Raji (cell line): Measurements from ENCODE around the gene GPR35.

ENCODE experiments used
- POLR2A ChIP-seq: IDR thresholded peaks from 2 replicates; pipeline ENCODE4 v1.6.1; 2011; ENCODE audit warnings: low read depth, low read length, control low read depth; ENCODE audit not compliant: insufficient read depth

GPR35 gene

DNA sequence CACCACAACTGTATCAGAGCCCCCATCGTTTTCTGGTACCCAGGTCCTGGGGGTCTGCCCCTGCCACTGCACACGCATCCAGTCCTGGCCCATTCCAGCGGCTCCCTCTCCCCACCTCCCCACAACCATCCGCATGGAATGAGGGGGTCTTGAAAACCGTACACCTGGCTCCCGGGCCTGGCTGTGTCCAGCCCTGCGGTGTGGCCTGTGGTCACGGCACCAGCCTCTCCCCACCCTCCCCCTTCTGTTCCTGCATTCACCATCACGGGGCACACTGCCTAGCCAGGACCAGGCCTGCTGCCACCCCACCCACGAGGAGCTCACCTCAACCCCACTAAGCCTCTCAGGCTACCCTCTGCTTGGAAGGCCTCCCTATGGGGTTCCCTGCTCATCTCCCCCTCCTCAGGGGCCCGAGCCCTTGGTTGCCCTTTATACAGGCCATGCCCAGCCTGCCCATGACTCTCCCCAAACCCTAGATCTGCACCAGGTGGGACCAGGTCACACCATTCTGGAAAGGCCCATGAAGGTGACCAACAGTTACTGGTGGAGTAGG is 11.4 kb downstream of the GPR35 start:
- no peak for TF ChIP-seq POLR2A

DNA sequence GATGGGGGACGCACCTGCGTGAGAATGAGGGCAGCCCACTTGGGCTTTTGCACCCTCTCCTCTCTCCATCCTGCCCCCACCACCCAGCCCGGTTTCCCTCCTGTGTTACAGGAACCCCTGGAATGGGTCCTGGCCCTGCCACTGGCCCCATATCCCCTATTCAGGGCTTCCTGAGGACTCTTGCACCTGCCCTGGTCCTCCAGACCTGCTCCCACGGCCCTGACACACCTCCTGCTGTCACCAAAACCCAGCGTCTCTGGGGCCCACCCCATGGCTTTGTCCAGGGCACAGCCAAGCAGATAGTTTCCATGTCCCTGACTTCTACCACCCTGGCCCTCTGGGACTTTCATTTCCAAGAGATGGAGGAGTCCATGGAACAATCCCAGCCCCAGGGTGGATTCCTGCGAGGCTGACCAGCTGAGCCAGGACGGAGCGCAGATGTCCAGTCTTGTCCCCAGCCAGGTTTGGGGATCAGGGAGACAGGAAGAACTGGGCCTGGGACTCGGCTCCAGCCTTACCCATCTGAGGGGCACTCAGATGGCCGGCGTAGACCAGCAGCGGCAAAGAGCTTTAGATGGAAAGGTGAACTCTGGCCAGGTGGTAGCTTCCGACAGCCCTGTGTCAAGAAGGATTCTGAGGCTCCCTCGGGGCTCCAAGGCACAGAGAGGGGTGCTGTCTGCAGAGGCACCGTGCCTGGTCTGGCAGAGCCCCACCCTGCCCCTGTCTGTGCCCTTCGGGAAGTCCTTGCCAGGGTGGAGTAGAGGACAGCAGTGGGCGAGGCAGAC is 12.0 kb downstream of the GPR35 start:
- TF ChIP-seq POLR2A, result no peak

DNA sequence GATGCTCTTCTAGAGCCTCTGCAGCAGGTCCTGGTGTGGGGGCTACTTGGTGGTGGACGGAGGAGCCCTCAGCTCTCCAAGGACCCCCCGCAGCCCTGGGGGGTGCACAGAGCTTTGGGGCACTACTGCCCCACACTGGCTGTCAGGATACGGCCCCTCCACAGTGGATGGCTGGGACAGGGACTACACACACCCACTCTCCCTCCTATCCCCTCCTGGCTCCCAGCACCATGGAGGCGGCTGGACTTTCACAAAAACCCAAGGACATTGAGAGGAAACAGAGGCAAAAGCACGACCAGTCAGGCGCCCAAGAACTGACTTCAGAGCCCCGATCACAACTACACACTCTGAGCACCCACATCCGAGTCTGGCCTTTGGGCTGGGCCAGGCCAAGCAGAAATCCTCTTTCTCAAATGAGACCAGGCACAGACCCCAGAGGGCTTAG is 12.6 kb downstream of the GPR35 start:
- no peak for TF ChIP-seq POLR2A

DNA sequence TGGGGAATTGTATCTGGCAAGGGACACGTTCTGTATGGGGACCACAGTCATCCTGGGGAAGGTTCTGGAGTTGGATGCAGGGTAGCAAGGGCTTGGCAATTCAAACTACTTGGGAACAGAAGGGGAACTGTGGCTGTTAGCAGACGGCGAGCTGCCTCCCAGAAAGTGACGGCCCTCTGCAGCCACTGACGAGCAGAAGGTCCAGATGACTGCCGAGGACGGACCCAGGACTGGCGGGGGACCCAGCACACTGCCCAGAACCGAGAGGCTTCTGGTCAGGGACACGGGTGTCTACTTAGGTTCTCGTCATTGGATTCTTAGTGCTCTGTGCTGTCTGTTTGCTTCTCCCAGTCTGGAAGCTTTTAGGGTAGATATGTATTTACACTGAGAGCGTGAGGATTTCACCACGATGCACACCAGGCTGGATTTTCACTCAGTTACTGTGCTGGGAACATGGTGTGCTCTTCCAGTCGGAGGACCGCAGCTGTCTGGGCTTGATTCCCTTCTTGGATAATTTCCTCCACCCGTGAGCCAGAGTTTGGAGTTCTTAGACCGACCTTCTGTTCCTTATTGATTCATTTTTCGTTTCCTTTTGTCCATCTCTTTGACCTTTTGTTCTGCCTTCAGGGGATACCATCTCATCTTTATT is 13.4 kb downstream of the GPR35 start:
- no peak for TF ChIP-seq POLR2A

DNA sequence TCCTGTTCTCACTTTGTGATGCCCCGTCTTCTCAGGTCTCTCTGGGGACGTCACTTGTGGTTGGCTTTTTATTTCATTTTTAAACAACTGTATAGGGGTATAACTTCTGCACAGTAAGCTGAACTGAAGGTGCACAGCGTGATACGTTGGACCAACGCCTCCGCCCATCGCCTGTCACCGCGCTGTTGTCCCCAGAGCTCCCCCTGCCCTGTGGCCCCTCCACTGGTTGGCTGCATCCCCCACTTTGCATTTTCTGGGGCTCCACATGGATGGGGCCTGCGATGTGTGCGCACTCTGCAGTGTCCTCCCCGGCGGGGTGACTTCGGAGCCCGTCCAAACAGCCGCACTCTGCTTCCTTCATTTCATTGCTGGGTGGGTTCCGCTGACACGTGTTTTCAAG is 14.3 kb downstream of the GPR35 start:
- TF ChIP-seq POLR2A, result no peak

DNA sequence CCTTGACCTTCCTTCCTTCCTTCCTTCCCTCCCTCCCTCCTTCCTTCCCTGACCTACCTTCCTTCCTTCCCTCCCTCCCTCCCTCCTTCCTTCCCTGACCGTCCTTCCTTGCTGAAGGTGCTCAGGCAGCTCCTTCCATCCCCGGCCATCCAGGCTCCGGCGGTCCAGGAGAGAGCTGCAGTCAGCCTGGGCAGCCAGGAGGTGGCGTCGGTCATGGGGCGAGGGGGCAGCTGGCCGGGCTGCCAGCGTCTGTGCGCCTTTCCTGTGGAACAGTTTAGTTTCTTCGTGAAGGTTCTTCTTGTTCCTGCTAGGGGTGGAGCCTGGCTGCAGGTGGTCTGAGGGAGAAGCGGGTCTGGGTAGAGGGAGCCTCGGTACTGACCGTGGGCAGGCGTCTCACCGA is 15.7 kb downstream of the GPR35 start:
- TF ChIP-seq POLR2A, result no peak

DNA sequence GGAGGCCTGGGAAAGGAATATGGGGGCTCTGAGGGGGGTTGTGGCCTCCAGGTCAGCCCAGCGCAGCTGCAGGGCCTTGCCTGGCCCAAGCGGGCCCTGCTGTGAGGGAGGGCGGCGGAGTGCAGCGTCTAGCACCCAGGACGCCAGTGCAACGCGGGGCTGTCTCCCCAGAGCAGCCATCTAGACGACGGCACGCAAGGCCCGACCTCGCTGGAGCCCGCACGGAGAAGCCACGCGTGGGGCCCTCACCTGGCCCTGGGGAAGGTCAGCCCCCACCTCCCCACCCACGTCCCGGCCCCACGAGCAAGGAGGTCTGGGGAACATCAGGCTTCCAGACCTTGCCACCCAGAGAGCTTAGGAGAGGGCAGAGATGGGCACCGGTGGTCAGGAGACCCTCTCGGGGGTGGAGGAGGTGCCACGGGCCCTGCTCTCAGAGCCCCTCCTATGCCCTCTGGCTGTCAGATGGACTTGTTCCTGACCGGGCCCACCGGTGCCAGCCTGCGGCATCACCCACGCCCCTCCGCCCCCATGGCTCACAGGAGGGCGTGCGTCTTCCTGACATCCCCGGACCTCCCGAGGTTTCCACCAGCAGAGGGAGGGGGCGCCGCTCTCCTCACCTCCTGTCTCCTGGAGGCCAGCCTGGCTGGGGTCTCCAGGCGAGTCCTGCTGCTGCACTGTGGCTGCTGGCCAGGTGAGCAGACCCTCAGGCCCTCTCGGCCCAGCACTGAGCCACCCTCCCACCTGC is 17.0 kb downstream of the GPR35 start:
- no peak for TF ChIP-seq POLR2A

DNA sequence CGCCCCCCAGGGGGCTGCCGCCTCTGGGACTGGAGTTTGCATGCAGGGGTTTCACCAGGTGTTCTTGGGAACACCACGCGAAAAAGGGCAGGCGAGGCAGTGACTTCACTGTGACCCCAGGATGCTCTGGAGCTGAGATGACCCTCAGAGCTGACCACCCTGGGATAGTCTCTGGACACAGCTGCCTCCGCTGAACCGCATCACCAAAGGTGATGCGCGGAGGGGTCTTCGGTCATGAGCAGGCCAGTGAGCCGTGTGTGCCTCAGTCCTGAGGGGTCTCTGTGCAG is 17.5 kb downstream of the GPR35 start:
- no peak for TF ChIP-seq POLR2A

DNA sequence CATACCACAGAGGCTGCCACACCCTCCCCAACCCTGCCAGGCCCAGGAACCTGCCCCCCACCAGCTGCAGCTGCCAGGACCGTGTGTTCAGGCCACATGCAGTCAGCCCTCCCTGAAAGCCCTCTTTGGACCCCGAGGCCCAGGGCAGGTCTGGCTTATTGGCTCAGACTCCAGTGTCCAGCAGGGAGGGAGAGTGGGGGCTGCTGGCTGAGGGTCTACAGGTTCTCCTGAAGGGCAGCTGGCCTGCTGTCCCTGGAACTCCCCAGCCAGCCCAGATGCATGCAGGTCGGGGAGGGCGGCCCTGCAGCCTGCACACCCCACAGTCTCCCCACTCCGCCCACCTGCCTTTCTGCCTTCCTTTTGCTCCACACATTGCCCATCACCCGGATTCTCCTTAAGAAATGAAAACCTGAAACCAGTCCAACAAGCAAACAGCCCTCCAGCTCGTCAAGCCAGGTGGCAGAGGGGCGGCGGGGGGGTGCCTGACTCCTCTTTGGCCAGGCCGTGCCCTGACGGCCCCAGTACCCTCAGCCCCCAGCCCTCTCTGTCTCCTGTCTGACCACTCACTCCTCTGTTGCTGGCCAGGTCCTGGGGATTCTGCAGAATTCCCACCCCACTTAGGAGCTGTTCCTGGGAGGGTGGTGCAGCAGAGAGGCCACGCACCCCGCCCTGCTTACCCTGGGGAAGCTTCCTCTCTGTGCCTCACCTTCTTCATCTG is 18.0 kb downstream of the GPR35 start:
- no peak for TF ChIP-seq POLR2A

DNA sequence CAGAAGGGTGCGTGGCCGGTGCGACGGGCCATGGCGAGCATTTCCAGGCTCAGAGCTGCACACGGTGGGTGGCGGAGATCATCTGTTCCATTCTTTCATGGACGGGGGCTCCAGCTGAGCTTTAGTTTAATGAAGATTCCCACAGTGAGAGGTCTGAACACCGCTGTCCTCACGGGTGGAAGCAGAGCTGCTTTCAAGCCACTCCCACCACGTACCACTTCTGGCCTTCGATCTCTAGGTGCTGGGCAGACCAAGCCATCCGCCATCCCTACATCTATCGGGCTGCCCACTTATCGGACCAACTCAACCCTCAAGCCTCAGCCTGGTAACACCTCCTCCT is 18.5 kb downstream of the GPR35 start:
- no peak for TF ChIP-seq POLR2A

DNA sequence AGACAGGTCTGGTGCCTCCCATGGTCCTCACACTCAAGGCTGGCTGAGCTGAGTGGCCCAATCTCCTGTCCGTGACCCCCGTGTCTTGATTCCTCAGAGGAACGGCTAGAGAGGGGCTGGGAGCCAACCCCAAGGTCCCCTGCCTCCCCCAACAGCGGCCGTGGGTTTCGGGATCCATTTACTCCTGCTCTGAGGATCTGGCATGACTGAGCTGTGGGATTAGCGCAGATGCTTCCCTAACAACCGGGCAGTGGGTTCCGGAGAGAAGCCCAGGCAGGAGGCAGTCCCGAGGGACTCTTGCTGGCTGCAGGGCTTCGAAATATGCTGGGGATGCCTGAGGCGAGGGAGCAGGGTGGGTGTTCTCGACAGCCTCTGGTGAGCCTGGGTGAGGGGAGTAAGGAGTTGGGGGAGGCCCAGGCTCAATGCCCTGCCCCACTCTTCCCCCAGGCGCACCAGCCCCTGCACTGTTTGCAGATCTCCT is 18.9 kb downstream of the GPR35 start:
- no peak for TF ChIP-seq POLR2A

DNA sequence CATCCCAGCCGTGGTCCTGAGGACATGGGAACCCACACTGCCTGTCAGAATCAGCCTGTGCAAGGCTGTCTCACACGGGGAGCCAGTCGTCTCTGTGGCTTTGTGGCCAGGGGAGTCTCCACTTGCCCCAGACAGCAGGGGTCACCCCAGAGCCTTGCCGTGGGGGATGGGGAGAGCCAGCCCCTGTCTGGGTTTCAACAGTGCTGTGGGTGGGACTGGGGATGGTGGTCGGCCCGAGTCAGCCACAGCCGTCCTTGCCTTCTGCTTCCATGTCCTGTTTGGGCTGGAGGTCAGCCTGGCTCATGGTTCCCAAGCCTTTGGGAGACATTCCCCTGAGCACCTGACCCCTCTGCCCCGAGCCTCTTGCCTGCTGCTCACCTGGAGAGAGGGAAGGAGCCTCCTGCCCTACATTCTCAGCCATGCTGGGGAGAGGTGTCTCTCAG is 19.6 kb downstream of the GPR35 start:
- no peak for TF ChIP-seq POLR2A

DNA sequence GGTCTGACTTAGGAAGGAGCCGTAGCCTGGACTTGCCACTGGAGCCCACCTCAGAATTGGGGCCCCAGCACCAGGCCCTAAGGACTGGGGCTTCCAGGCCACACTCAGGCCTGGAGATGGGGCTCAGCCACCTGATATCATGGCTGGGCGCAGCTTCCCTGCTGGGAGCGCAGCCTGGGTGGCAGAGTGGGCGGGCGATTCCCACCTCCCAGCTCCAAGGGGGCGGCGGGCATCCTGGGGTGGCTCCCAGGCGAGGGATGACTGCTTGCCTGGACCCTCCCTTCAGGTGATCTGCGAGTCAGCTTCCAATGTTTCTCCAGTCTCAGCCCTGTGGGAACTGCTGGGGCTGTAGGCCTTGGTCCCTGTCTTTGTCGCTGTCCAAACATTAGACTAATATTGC is 20.1 kb downstream of the GPR35 start:
- no peak for TF ChIP-seq POLR2A

DNA sequence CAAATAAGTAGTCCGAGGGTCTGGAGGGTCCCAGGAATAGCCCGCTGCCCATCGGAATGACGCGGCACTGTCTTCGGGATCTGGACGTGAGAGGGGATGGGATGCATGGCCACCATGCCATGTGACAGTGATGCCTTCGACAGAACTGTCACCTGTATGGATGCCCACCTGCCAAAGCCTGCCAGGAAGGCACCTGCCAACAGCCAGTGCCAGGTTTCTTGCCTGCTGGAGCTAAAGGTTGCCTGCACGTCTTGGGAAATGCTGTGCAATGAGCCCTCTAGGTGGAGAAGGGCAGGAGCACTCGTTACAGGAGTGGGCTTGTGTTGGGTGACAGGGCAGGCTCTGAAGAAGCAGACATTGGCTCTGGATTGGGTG is 20.5 kb downstream of the GPR35 start:
- no peak for TF ChIP-seq POLR2A
